ENCODE results near the gene FRMD7.

- no peak for TF ChIP-seq CTCF (IDR thresholded peaks at IDR 0.05)
- no peak for TF ChIP-seq ZSCAN18 (CRISPR knock-in tag; IDR thresholded peaks at IDR 0.05)
Observed at GRCh38 chrX:132101799-132102198, 26.0 kb downstream of the FRMD7 start.

Measured in WTC11 (cell line).